GM13977 (cell line): ENCODE data around the gene PRKCD.

ENCODE experiments used
- DNase-seq: peaks from one replicate; pipeline ENCODE4 v3.0.0; 2012; ENCODE audit warnings: low spot score
- CTCF ChIP-seq: IDR thresholded peaks from 2 replicates; pipeline ENCODE4 v1.5.1; 2012; ENCODE audit warnings: mild to moderate bottlenecking, control low read depth; ENCODE audit not compliant: insufficient read depth; ENCODE audit errors: extremely low read depth, missing control alignments
- in situ Hi-C: fragments of 300-500 bp; cut with MboI; formaldehyde crosslinking; loops from one replicate; pipeline ENCODE4 v1.12.0; 2022; ENCODE audit warnings: low sequenced_read_pairs, low pct_unique_long_range_greater_than_20kb, mixed read lengths, inconsistent platforms; ENCODE audit not compliant: unreplicated experiment

PRKCD gene

GRCh38 chr3:53193466-53194209 lies 32.6 kb downstream of the PRKCD start:
- in situ Hi-C loops, result loop anchor here (5.0 kb wide), 1 partner anchor 61 kb away; the partner anchor contains the start of gene RFT1
- DNase-seq, result no peak
- TF ChIP-seq CTCF, result no peak

GRCh38 chr3:53194210-53195065 lies 33.4 kb downstream of the PRKCD start:
- TF ChIP-seq CTCF, result no peak
- no peak for DNase-seq
- in situ Hi-C loops, result loop anchor here (5.0 kb wide), 2 partner anchors 62 to 82 kb away; partner anchors contain the start of gene RFT1

- TF ChIP-seq CTCF, result no peak
- in situ Hi-C loops, result loop anchor here (5.0 kb wide), 1 partner anchor 83 kb away; no protein-coding TSS in a partner anchor
Measured at GRCh38 chr3:53195066-53195450, 34.0 kb downstream of the PRKCD start.

DNA sequence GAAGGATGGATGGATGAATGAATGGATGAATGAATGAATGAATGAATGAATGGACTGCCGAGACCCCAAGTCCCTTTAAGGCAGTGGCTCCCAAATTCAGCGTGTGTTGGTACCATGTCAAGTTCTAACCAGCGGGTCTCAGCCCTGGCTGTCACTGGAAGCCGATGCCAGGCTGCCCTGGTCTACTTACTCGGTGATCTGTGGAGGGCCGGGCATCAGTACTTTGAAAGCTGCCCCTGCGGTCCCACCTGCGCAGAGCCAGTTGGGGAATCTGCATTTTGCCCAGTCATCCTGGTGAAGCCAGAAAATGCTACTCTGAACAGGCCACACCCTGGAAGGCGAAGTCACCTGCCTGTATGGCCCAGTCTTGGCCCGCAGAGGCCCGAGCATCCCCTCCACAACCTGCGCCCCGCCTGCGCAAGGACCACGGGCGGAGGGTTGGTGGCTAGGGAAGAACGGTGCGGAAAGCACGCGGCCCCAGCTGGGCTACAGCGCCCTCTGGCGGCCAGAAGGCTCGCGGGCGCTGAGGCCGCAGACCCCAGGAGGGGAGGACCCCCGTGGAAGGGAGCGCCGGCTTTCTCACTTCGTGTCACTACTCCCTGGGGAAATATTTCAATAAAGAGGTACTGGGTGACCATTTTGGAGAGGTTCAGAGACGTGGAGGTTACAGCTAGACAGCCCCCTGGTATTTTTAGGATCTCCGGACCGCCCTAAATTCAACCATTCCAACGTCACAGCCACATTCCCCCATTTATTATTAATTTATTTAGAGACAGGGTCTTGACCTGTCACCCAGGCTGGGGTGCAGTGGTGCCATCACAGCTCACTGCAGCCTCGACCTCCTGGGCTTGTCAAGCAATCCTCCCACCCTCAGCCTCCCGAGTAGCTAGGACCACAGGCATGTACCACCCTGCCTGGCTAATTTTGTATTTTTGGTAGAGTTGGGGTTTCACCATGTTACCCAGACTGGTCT lies 34.9 kb downstream of the PRKCD start:
- in situ Hi-C loops, result loop anchor here (5.0 kb wide), 1 partner anchor 84 kb away; no protein-coding TSS in a partner anchor
- peak; percentile 83 for DNase-seq

More at GRCh38 chr3:53195066-53195450, 34.0 kb downstream of the PRKCD start:
- DNase-seq, result no peak

DNA sequence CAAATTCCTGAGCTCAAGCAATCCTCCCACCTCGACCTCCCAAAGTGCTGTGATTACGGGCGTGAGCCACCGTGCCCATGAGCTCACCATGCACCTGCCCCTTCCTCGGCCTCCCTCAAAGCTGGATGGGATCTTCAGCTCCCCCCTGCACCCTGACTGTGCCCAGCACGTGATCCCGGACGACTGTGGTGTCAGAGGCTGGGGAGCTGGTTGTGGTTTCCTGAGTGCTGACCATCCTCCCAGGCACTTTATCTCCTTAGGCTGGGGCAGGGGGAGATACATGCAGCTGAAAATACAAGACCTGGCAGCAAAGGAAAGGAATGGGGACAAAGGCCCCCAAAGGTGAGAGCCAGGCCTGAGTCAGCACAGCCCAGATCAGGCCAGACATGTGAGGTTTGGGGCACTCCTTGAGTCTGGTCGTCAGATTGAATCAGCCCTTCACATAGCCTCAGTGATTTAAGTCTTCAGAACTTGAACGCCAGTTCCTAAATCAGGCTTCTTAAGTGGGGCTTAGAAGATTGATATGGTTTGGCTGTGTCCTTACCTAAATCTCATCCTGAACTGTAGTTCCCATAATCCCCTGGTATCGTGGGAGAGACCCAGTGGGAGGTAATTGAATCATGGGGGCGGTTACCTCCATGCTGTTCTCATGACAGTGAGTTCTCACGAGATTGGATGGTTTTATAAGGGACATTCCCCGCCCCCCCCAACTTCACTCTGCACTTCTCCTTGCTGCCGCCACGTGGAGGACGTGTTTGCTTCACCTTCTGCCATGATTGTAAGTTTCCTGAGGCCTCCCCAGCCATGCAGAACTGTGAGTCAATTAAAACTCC lies 35.8 kb downstream of the PRKCD start:
- DNase-seq, result no peak
- in situ Hi-C loops, result loop anchor here (5.0 kb wide), 1 partner anchor 84 kb away; no protein-coding TSS in a partner anchor
- TF ChIP-seq CTCF, result no peak

More for the DNA sequence above, 34.9 kb downstream of the PRKCD start:
- TF ChIP-seq CTCF, result peak; percentile 98
